ENCODE results near the gene RXFP1.

GRCh38 chr4:158622251-158622650 is 100.6 kb downstream of the RXFP1 start:
- no peak for TF ChIP-seq POLR2A (IDR thresholded peaks at IDR 0.05)
- TF ChIP-seq, protein P1, sequence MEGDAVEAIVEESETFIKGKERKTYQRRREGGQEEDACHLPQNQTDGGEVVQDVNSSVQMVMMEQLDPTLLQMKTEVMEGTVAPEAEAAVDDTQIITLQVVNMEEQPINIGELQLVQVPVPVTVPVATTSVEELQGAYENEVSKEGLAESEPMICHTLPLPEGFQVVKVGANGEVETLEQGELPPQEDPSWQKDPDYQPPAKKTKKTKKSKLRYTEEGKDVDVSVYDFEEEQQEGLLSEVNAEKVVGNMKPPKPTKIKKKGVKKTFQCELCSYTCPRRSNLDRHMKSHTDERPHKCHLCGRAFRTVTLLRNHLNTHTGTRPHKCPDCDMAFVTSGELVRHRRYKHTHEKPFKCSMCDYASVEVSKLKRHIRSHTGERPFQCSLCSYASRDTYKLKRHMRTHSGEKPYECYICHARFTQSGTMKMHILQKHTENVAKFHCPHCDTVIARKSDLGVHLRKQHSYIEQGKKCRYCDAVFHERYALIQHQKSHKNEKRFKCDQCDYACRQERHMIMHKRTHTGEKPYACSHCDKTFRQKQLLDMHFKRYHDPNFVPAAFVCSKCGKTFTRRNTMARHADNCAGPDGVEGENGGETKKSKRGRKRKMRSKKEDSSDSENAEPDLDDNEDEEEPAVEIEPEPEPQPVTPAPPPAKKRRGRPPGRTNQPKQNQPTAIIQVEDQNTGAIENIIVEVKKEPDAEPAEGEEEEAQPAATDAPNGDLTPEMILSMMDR (IDR thresholded peaks at IDR 0.05): no peak
- no peak for TF ChIP-seq EP300 (IDR thresholded peaks at IDR 0.05)

Measured in suprapubic skin (tissue), 3 donors.